Measurements from ENCODE around the gene DFFB.
"Not testable (repeated sequence)": the region's sequence is repeated elsewhere in the genome, so short reads cannot be mapped to it uniquely, and the experiment has no call there.

The DFFB gene

DNA sequence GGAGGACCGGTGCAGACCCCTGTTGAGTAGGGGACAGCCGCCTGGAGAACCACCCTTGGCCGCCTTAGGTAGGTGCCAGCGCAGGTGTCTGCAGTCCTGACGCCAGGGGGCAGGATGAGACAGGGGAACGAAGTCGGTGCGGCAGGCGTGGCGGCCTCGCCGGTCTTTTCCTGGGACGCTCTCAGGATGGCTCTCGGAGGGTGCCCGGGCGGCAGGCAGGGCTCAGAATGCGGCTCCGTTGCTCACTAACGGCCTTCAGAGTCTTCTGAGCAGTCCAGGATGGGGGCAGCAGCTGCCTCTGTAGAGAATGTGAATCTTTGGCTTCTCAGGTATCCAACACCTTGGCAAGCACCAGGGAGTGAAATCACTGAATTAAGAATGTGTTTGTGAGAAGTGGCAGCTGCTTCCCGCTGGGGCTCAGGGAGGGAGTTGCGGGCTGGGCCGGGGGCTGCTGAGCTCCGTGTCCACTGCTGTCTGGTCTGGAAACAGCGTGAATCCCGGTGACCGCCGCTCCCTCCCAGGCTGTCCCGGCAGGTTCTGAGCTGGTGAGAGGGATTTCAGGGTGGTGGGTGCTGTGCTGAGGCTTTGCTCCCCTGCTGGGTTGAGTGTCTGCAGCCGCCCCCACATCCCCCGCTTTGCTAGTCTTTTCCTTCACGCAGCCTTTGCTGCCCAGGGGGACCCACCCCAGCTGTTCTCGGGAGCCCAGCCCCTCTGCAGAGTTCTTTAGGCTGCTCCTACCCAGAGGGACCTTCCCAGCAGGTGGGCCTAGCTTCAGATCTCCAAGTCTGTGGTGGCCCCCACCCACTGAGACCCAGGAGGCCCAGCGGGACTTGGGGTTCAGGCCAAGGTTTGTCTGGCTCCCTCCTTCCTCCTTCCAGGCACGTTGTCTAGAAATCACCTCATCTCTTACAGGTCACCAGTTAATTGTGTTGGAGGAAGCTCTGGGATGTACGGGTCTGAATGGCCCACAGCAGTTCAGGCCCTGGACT is 53.9 kb downstream of the DFFB start:
- no peak for FAIRE-seq

DNA sequence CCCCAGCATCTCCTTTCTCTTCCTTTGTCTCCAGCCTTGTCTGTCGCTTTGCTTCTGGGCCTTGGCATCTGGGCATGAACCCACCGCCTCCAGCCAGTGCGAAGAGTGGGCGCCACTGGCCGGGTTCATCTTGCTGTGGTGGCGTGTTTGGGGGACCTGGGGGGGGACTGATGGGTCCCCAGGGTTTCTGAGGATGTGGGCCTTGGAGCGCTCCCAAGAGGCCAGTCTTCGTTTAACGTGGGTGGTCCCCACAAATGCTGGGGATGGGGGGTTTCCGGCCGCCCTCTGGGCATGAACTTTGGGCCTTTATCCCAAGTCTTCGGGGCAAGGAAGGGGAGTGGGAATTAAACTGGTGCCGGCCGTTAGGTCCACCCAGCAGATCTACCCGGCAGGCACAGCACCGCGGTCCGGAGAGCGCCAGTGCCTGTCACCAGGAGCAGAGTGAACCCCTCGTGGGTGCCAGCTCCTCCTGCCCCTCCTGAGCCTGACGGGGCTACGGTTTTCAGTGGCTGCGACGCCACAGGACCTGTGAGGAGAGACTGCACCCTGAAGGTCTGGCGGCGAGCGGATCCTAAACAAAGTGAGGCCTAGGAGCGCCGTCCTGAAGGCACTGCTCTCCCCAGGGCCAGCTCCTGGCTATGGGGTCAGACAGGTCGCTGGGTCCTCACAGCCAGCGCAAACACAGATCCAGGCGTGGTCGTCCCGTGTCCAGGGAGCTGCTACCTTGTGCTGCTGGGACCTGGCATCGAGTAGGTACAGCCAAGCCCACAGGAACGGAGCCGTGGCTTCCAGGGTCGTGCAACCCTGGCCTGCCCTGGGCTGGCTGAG is 54.9 kb downstream of the DFFB start:
- FAIRE-seq, result no peak

- no peak for FAIRE-seq
Measured at GRCh38 chr1:3912809-3913685, 55.8 kb downstream of the DFFB start.

DNA sequence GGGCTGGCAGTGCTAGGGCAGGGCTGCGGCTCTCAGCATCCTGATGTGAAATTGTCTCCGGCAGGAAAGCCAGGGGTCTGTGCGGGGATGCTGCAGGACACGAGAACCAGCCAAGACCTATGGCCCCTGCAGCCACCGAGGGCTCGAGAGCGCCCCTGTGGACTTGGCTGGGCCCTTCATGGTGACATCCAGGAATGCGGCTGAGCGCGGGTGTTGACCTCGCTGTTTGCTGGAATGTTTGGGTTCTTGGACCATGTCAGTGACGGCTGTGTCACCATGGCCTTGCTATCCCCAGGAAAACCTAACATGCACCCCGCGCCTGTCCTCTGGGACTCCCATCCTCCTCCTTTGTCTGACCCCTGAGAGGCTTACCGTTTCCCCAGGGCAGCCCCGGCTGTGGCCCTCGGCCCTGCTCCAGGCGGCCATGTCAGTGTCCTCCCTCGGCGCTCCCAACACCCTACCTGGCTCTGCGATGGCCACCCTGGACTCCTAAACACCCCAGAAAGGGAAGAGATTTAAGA is 57.1 kb downstream of the DFFB start:
- no peak for FAIRE-seq

- FAIRE-seq, result no peak
Measured at GRCh38 chr1:3914911-3915310, 57.6 kb downstream of the DFFB start.

GRCh38 chr1:3915551-3916121 is 58.4 kb downstream of the DFFB start:
- FAIRE-seq, result no peak

GRCh38 chr1:3917761-3918160 is 60.5 kb downstream of the DFFB start:
- FAIRE-seq, result no peak

GRCh38 chr1:3918359-3918758 is 61.1 kb downstream of the DFFB start:
- not testable (repeated sequence) for FAIRE-seq

DNA sequence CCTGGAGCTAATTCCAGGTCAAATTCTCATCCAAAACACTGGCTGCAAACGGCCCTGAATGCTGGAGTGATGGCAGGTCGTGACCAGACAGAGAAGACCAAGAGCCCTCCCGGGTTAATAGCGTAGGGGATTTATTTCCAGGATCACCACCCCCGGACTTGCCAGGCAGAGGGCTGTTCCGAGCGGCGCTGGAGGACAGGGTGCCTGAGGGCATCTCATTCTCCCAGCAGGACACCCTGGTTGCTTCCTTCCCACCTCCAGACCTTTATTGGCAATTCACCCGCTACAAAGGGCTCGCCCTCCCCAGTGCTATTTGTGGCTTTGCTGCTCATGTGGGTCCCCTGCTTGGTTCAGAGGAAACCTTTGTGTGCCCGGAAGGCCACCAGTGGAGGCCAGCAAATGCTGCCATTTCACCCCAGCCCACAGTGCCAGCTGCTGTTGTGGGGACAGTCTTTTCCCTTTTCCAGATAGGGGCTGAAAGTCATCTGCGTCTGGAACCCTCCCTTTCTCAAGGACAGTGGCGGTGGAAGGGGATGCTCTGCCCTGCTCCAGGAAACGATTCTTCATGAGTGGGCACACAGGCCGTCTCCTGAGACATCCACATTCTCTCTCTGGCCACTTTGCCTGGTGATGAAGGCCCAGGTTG is 61.8 kb downstream of the DFFB start:
- FAIRE-seq, result no peak

GRCh38 chr1:3919706-3920105 is 62.4 kb downstream of the DFFB start:
- no peak for FAIRE-seq

GRCh38 chr1:3921765-3922164 is 64.5 kb downstream of the DFFB start:
- no peak for FAIRE-seq

GRCh38 chr1:3922201-3922725 is 65.0 kb downstream of the DFFB start:
- FAIRE-seq, result no peak

- no peak for FAIRE-seq
Measured at GRCh38 chr1:3922851-3923250, 65.6 kb downstream of the DFFB start.

- no peak for FAIRE-seq
Measured at GRCh38 chr1:3923378-3924185, 66.3 kb downstream of the DFFB start.

DNA sequence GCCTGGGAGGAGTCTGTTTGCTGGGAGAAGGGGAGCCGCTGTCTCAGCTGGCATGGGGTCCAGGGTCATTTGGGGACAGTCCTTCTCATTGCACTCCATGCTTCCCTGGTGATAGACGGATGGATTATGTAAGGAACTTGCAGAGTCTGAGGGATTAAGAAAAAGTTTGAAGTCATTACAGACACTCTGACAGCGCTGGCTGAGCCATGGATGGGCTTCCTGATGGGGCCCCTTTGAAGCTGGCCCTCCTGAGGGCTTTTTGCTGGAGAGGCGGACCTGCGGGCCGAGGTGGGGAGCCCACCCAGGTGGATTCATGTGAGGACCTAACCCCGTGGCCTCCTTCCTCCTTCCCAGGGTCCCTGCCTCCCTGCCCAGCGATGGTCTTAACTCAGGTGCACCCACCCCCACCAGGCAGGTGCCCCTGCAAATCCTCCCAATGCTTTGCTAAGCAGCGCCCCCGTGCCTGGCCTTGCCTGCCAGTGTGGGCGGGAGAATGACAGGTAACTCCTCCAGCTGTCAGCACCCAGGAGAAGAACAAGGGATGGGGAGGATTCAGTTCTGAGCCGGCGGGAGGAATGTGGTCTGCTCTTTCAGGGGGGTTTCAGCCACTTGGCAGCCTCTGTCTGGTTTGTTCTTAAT is 67.0 kb downstream of the DFFB start:
- FAIRE-seq, result no peak

DNA sequence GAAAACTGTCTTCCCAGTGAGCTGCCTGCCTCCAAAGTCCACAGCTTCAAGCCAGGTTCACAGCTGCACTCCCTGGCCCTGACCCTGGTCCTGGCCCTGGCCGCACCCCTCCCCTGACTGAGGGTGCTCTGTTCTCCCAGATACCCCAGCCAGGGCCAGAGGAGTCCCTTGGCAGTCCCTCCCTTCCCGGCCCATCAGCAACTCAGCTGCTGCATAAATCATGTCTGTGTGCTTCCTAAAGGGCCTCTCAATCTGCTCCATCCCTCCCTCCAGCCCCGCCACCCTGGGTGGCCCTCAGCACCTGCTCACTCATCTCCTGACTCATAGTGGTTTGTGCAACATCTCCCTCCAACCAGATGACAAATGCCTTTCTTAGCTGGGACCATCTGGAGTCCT is 67.5 kb downstream of the DFFB start:
- no peak for FAIRE-seq

GRCh38 chr1:3925256-3925655 is 68.0 kb downstream of the DFFB start:
- no peak for FAIRE-seq

GRCh38 chr1:3925762-3926161 is 68.5 kb downstream of the DFFB start:
- FAIRE-seq, result no peak

GRCh38 chr1:3926956-3927355 is 69.7 kb downstream of the DFFB start:
- FAIRE-seq, result no peak

DNA sequence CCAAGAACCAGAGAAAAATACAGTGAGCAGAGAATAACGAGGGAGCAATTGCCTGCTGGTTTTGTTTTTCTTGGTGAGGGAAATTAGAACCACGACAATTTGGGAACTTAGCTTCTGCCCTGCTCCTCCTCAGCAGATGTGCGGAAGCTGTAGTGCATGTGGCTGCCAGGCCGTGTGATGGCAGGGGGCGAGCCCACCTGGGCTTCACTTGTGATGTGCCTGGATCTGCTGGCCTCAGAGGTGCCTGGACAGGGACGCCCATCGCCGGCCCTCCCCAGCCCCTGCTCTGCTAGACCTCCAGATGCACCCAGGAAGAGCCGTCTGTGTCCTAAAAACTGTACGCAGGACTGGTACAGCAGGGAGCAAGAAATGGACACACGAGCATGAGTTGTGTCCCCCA is 71.3 kb downstream of the DFFB start:
- no peak for FAIRE-seq
